Ascending aorta (tissue), 2 donors: ENCODE results near the gene FAM114A1. TPM values are rescaled to one million over a fixed set of nuclear protein-coding genes. Genes with fewer than 3 reads are reported as not detected.

Experiments
- DNase-seq, 2 donors: peaks; one replicate each; pipeline ENCODE4 v3.0.0-alpha.2; 2019; ENCODE audit warnings: low spot score in 2 of 2
- H3K27ac ChIP-seq, 2 donors: fragments of 200-600 bp; sonication (generic); one replicate each; pipeline ENCODE4 v1.5.1; 2016 to 2017; ENCODE audit warnings: mild to moderate bottlenecking in 1 of 2
- H3K27me3 ChIP-seq: fragments of 200-600 bp; sonication (generic); one replicate; pipeline ENCODE4 v1.5.1; 2017
- H3K36me3 ChIP-seq, 2 donors: fragments of 200-600 bp; sonication (generic); one replicate each; pipeline ENCODE4 v1.5.1; 2016
- H3K4me1 ChIP-seq, 2 donors: fragments of 200-600 bp; sonication (generic); one replicate each; pipeline ENCODE4 v1.5.1; 2016 to 2017; ENCODE audit warnings: mild to moderate bottlenecking in 1 of 2
- H3K4me3 ChIP-seq, 2 donors: fragments of 200-600 bp; sonication (generic); one replicate each; pipeline ENCODE4 v1.5.1; 2016 to 2017; ENCODE audit warnings: mild to moderate bottlenecking in 1 of 2
- H3K9me3 ChIP-seq, 2 donors: fragments of 200-600 bp; sonication (generic); one replicate each; pipeline ENCODE4 v1.5.1; 2016
- CTCF ChIP-seq, 3 experiments: fragments of 200-600 bp in 2 of 3; fragments of 450-650 bp in 1 of 3; sonication (generic) in 2 of 3; IDR thresholded peaks; one replicate each; pipeline ENCODE4 v1.5.1; 2016 to 2019; ENCODE audit warnings: antibody characterized with exemption in 3 of 3, mild to moderate bottlenecking in 1 of 3, moderate library complexity in 1 of 3
- intact Hi-C: fragments of 100-400 bp; cut with DNase I; formaldehyde crosslinking; loops from one replicate; pipeline ENCODE4 v1.15.1; 2023
- total RNA-seq: library from RNA; depleted of rRNA; stranded (reverse); fragments of >200 nt; gene quantifications from one replicate; pipeline ENCODE4 v1.1.0, GENCODE V29; 2016

The FAM114A1 gene
- total RNA-seq, 1 donor from 2014 or later, result 45.7 TPM

GRCh38 chr4:38822748-38823303, 44.8 kb upstream of the FAM114A1 start:
- Histone ChIP-seq H3K36me3 (no peaks in the 10 kb centered on the region), H3K4me1 (no peaks in the 10 kb centered on the region), H3K4me3 (no peak overlapping the region), H3K27ac (no peak overlapping the region), H3K9me3 (no peaks in the 10 kb centered on the region), H3K27me3 (no peaks in the 10 kb centered on the region)
- intact Hi-C loops, result no loop called here
- no peak for DNase-seq
- TF ChIP-seq CTCF (IDR thresholded peaks at IDR 0.05), result no peak

GRCh38 chr4:38823766-38824165, 43.8 kb upstream of the FAM114A1 start:
- no peaks in the 10 kb centered on the region for H3K36me3 ChIP-seq
- no peak for DNase-seq
- H3K9me3 ChIP-seq, result no peaks in the 10 kb centered on the region
- TF ChIP-seq CTCF (IDR thresholded peaks at IDR 0.05), result no peak
- no peak overlapping the region for H3K4me3 ChIP-seq
- no peak overlapping the region for H3K27ac ChIP-seq
- intact Hi-C loops, result no loop called here
- no peaks in the 10 kb centered on the region for H3K27me3 ChIP-seq
- no peaks in the 10 kb centered on the region for H3K4me1 ChIP-seq

- no peak for DNase-seq
- no peak overlapping the region for H3K27ac ChIP-seq
- TF ChIP-seq CTCF (IDR thresholded peaks at IDR 0.05), result no peak
- intact Hi-C loops, result no loop called here
- H3K36me3 ChIP-seq, result no peaks in the 10 kb centered on the region
- no peaks in the 10 kb centered on the region for H3K27me3 ChIP-seq
- peaks cover 0 to 3% of the 10 kb centered on the region in 2 donors for H3K9me3 ChIP-seq
- no peaks in the 10 kb centered on the region for H3K4me1 ChIP-seq
- H3K4me3 ChIP-seq, result no peak overlapping the region
Measured at GRCh38 chr4:38829237-38829636, 38.4 kb upstream of the FAM114A1 start.

- Histone ChIP-seq H3K9me3 (peaks cover 0 to 12% of the 10 kb centered on the region in 2 donors), H3K27ac (no peak overlapping the region), H3K4me1 (no peaks in the 10 kb centered on the region), H3K27me3 (no peaks in the 10 kb centered on the region), H3K36me3 (no peaks in the 10 kb centered on the region), H3K4me3 (no peak overlapping the region)
- intact Hi-C loops, result no loop called here
- no peak for DNase-seq
- TF ChIP-seq CTCF (IDR thresholded peaks at IDR 0.05), result no peak
Measured at GRCh38 chr4:38831653-38832052, 36.0 kb upstream of the FAM114A1 start.

GRCh38 chr4:38832206-38832605, 35.4 kb upstream of the FAM114A1 start:
- intact Hi-C loops, result no loop called here
- DNase-seq, result no peak
- Histone ChIP-seq H3K9me3 (peaks cover 0 to 17% of the 10 kb centered on the region in 2 donors), H3K4me3 (no peak overlapping the region), H3K4me1 (no peaks in the 10 kb centered on the region), H3K36me3 (no peaks in the 10 kb centered on the region), H3K27me3 (no peaks in the 10 kb centered on the region), H3K27ac (no peak overlapping the region)
- TF ChIP-seq CTCF (IDR thresholded peaks at IDR 0.05), result no peak
